Left lung (tissue), 10 donors: ENCODE data around the gene CES2. TPM values are rescaled to one million over a fixed set of nuclear protein-coding genes. Genes with fewer than 3 reads are reported as not detected.
"Not testable (repeated sequence)": the region's sequence is repeated elsewhere in the genome, so short reads cannot be mapped to it uniquely, and the experiment has no call there.

Experiments
- ATAC-seq: fragments of 200-7000 bp; cut with Tn5 transposase; one replicate; pipeline ENCODE4 v1.9.1; 2020; ENCODE audit warnings: moderate library complexity
- DNase-seq, 4 donors: peaks; one replicate each; pipeline ENCODE4 v3.0.0-alpha.2; 2013 to 2020
- H3K27ac ChIP-seq, 2 donors: fragments of 200-600 bp; sonication (generic) in 1 of 2; one replicate each; pipeline versions ENCODE4 v1.5.0 to v1.8.0; 2020 to 2021
- H3K27me3 ChIP-seq, 2 donors: fragments of 200-600 bp; sonication (generic) in 1 of 2; one replicate each; pipeline versions ENCODE4 v1.5.0 to v1.8.0; 2020 to 2021
- H3K36me3 ChIP-seq, 2 donors: fragments of 200-600 bp; sonication (generic) in 1 of 2; one replicate each; pipeline versions ENCODE4 v1.5.0 to v1.8.0; 2020 to 2021
- H3K4me1 ChIP-seq, 2 donors: fragments of 200-600 bp; one replicate each; pipeline ENCODE4 v1.8.0; 2021
- H3K4me3 ChIP-seq, 2 donors: fragments of 200-600 bp; sonication (generic) in 1 of 2; one replicate each; pipeline versions ENCODE4 v1.5.0 to v1.8.0; 2020 to 2021; ENCODE audit warnings: mild to moderate bottlenecking in 1 of 2
- H3K9me3 ChIP-seq, 2 donors: fragments of 200-600 bp; sonication (generic) in 1 of 2; one replicate each; pipeline versions ENCODE4 v1.5.0 to v1.8.0; 2020 to 2021
- CTCF ChIP-seq, 2 donors: fragments of 200-600 bp; sonication (generic) in 1 of 2; IDR thresholded peaks; one replicate each; pipeline versions ENCODE4 v1.5.0 to v1.8.0; 2021; ENCODE audit warnings: antibody characterized with exemption in 2 of 2
- intact Hi-C, 2 donors: fragments of 100-400 bp; cut with DNase I; formaldehyde crosslinking; loops; one replicate each; pipeline versions ENCODE4 v1.11.2 to v1.14.2; 2022
- polyA plus RNA-seq, 6 donors: library from polyadenylated mRNA; unstranded; fragments of 120-200 nt; gene quantifications; one replicate each; pipeline ENCODE4 v1.2.1, GENCODE V29; 2013; ENCODE audit not compliant: insufficient read length in 6 of 6
- total RNA-seq, 2 donors: library from RNA; stranded (reverse); fragmentation: NEBNext Ultra II Directional; extraction: Animal tissue kit (Norgen Biotek cat#: 25700); gene quantifications; one replicate each; pipeline ENCODE4 v1.2.1, GENCODE V29; 2021
- donor health status: DM: no; HTN: yes; CAD: no.
- donor health status: DM: no; HTN: no; CAD: no.

Gene CES2
- total and polyA plus RNA-seq, 8 donors: 31.7 to 41.8 (median 35.7) TPM

GRCh38 chr16:66939366-66939765 is 4.0 kb downstream of the CES2 start:
- no peaks in the 10 kb centered on the region for H3K27me3 ChIP-seq
- peaks cover 15 to 28% of the 10 kb centered on the region in 2 donors for H3K4me1 ChIP-seq
- H3K36me3 ChIP-seq: peaks cover 0 to 65% of the 10 kb centered on the region in 2 donors
- H3K27ac ChIP-seq: no peak overlapping the region
- no peak overlapping the region for H3K4me3 ChIP-seq
- no peaks in the 10 kb centered on the region for H3K9me3 ChIP-seq
- intact Hi-C loops: no loop called here
- DNase-seq: no peak
- no peak for TF ChIP-seq CTCF (IDR thresholded peaks at IDR 0.05)
- ATAC-seq: no peak

GRCh38 chr16:66940236-66940635 is 4.9 kb downstream of the CES2 start:
- ATAC-seq: no peak
- intact Hi-C loops: no loop called here
- TF ChIP-seq CTCF (IDR thresholded peaks at IDR 0.05): no peak
- no peaks in the 10 kb centered on the region for H3K9me3 ChIP-seq
- H3K4me3 ChIP-seq: no peak overlapping the region
- H3K36me3 ChIP-seq: peaks cover 0 to 65% of the 10 kb centered on the region in 2 donors
- H3K27me3 ChIP-seq: no peaks in the 10 kb centered on the region
- peaks cover 15 to 26% of the 10 kb centered on the region in 2 donors for H3K4me1 ChIP-seq
- peak in 1 of 4 donors; percentile 60 for DNase-seq
- H3K27ac ChIP-seq: no peak overlapping the region

GRCh38 chr16:66942981-66943380 is 7.7 kb downstream of the CES2 start:
- no peak overlapping the region for H3K27ac ChIP-seq
- intact Hi-C loops: no loop called here
- peak in 1 of 4 donors; percentile 19 for DNase-seq
- peaks cover 0 to 64% of the 10 kb centered on the region in 2 donors for H3K36me3 ChIP-seq
- ATAC-seq: no peak
- TF ChIP-seq CTCF (IDR thresholded peaks at IDR 0.05): no peak
- H3K27me3 ChIP-seq: peaks cover 0 to 5% of the 10 kb centered on the region in 2 donors
- no peak overlapping the region for H3K4me3 ChIP-seq
- peaks cover 0 to 10% of the 10 kb centered on the region in 2 donors for H3K4me1 ChIP-seq
- no peaks in the 10 kb centered on the region for H3K9me3 ChIP-seq

- peaks cover 0 to 59% of the 10 kb centered on the region in 2 donors for H3K36me3 ChIP-seq
- TF ChIP-seq CTCF (IDR thresholded peaks at IDR 0.05): no peak
- peaks cover 3 to 15% of the 10 kb centered on the region in 2 donors for H3K4me1 ChIP-seq
- intact Hi-C loops: no loop called here
- ATAC-seq (no peak), DNase-seq (peak in 1 of 4 donors; percentile 55)
- no peak overlapping the region for H3K27ac ChIP-seq
- no peak overlapping the region for H3K4me3 ChIP-seq
- H3K27me3 ChIP-seq: peaks cover 1 to 11% of the 10 kb centered on the region in 2 donors
- no peaks in the 10 kb centered on the region for H3K9me3 ChIP-seq
Measured at GRCh38 chr16:66943426-66944053, 8.2 kb downstream of the CES2 start.

- Histone ChIP-seq H3K4me1 (peaks cover 5 to 20% of the 10 kb centered on the region in 2 donors), H3K4me3 (no peak overlapping the region), H3K36me3 (peaks cover 0 to 54% of the 10 kb centered on the region in 2 donors), H3K27me3 (peaks cover 6 to 16% of the 10 kb centered on the region in 2 donors), H3K27ac (no peak overlapping the region), H3K9me3 (no peaks in the 10 kb centered on the region)
- no peak for TF ChIP-seq CTCF (IDR thresholded peaks at IDR 0.05)
- no peak for DNase-seq
- ATAC-seq: no peak
- intact Hi-C loops: no loop called here
Measured at GRCh38 chr16:66944054-66944441, 8.7 kb downstream of the CES2 start.

- DNase-seq: peak in 1 of 4 donors; percentile 28
- peaks cover 0 to 45% of the 10 kb centered on the region in 2 donors for H3K36me3 ChIP-seq
- ATAC-seq, H3K27ac ChIP-seq, H3K4me3 ChIP-seq, H3K9me3 ChIP-seq, intact Hi-C loops: not testable (repeated sequence)
- H3K4me1 ChIP-seq: peaks cover 5 to 22% of the 10 kb centered on the region in 2 donors
- H3K27me3 ChIP-seq: peaks cover 9 to 25% of the 10 kb centered on the region in 2 donors
Measured at GRCh38 chr16:66944971-66945370, 9.7 kb downstream of the CES2 start.
